Measurements from ENCODE around the gene ORC3. TPM values are rescaled to one million over a fixed set of nuclear protein-coding genes. Genes with fewer than 3 reads are reported as not detected.

Gene ORC3
- total and polyA plus RNA-seq, 10 of the 15 experiments (the other 5 are each of a cell fraction or from before 2014, with no cell fraction given) = 27.2 to 76.3 (median 54.6) TPM

- TF ChIP-seq ASH2L (IDR thresholded peaks at IDR 0.05; ENCODE audit: borderline replicate concordance, low read depth) (no peak), MEF2A (IDR thresholded peaks at IDR 0.05; ENCODE audit: insufficient read depth, low read depth, low read length) (peak; percentile 65; the same call in 1 of the 2 replicates), HCFC1 (IDR thresholded peaks at IDR 0.05; ENCODE audit: low read length) (no peak), MXI1 (IDR thresholded peaks at IDR 0.05; ENCODE audit: low read depth, low read length) (no peak), SMC3 (IDR thresholded peaks at IDR 0.05; ENCODE audit: borderline replicate concordance, low read length) (no peak), ETV6 (conservative IDR thresholded peaks at IDR 0.05 in 1 of 2, IDR thresholded peaks at IDR 0.05 in 1 of 2; ENCODE audit: borderline replicate concordance in 1 of 2, low read depth in 1 of 2) (no peak), JUNB (IDR thresholded peaks at IDR 0.05) (peak; percentile 84), NR2C1 (IDR thresholded peaks at IDR 0.05) (no peak), POLR2AphosphoS5 (IDR thresholded peaks at IDR 0.05; ENCODE audit: low read length) (no peak), MTA2 (IDR thresholded peaks at IDR 0.05; ENCODE audit: low read depth) (peak; percentile 99), ATF7 (IDR thresholded peaks at IDR 0.05; ENCODE audit: low read depth) (0 out of 2 replicates have a peak, but pooled peaks have one; percentile 25), CREB1 (IDR thresholded peaks at IDR 0.05; ENCODE audit: low read depth) (no peak)
- TF ChIP-seq, protein P1, sequence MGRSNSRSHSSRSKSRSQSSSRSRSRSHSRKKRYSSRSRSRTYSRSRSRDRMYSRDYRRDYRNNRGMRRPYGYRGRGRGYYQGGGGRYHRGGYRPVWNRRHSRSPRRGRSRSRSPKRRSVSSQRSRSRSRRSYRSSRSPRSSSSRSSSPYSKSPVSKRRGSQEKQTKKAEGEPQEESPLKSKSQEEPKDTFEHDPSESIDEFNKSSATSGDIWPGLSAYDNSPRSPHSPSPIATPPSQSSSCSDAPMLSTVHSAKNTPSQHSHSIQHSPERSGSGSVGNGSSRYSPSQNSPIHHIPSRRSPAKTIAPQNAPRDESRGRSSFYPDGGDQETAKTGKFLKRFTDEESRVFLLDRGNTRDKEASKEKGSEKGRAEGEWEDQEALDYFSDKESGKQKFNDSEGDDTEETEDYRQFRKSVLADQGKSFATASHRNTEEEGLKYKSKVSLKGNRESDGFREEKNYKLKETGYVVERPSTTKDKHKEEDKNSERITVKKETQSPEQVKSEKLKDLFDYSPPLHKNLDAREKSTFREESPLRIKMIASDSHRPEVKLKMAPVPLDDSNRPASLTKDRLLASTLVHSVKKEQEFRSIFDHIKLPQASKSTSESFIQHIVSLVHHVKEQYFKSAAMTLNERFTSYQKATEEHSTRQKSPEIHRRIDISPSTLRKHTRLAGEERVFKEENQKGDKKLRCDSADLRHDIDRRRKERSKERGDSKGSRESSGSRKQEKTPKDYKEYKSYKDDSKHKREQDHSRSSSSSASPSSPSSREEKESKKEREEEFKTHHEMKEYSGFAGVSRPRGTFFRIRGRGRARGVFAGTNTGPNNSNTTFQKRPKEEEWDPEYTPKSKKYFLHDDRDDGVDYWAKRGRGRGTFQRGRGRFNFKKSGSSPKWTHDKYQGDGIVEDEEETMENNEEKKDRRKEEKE (IDR thresholded peaks at IDR 0.05) = no peak
- TF ChIP-seq, protein P2, sequence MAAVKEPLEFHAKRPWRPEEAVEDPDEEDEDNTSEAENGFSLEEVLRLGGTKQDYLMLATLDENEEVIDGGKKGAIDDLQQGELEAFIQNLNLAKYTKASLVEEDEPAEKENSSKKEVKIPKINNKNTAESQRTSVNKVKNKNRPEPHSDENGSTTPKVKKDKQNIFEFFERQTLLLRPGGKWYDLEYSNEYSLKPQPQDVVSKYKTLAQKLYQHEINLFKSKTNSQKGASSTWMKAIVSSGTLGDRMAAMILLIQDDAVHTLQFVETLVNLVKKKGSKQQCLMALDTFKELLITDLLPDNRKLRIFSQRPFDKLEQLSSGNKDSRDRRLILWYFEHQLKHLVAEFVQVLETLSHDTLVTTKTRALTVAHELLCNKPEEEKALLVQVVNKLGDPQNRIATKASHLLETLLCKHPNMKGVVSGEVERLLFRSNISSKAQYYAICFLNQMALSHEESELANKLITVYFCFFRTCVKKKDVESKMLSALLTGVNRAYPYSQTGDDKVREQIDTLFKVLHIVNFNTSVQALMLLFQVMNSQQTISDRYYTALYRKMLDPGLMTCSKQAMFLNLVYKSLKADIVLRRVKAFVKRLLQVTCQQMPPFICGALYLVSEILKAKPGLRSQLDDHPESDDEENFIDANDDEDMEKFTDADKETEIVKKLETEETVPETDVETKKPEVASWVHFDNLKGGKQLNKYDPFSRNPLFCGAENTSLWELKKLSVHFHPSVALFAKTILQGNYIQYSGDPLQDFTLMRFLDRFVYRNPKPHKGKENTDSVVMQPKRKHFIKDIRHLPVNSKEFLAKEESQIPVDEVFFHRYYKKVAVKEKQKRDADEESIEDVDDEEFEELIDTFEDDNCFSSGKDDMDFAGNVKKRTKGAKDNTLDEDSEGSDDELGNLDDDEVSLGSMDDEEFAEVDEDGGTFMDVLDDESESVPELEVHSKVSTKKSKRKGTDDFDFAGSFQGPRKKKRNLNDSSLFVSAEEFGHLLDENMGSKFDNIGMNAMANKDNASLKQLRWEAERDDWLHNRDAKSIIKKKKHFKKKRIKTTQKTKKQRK (IDR thresholded peaks at IDR 0.05; ENCODE audit: low read depth, low read length) = no peak
- TF ChIP-seq, protein P3, sequence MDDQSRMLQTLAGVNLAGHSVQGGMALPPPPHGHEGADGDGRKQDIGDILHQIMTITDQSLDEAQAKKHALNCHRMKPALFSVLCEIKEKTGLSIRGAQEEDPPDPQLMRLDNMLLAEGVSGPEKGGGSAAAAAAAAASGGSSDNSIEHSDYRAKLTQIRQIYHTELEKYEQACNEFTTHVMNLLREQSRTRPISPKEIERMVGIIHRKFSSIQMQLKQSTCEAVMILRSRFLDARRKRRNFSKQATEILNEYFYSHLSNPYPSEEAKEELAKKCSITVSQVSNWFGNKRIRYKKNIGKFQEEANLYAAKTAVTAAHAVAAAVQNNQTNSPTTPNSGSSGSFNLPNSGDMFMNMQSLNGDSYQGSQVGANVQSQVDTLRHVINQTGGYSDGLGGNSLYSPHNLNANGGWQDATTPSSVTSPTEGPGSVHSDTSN (IDR thresholded peaks at IDR 0.05; ENCODE audit: insufficient replicate concordance, low read depth, low read length) = peak; percentile 34
- TF ChIP-seq, protein P4, sequence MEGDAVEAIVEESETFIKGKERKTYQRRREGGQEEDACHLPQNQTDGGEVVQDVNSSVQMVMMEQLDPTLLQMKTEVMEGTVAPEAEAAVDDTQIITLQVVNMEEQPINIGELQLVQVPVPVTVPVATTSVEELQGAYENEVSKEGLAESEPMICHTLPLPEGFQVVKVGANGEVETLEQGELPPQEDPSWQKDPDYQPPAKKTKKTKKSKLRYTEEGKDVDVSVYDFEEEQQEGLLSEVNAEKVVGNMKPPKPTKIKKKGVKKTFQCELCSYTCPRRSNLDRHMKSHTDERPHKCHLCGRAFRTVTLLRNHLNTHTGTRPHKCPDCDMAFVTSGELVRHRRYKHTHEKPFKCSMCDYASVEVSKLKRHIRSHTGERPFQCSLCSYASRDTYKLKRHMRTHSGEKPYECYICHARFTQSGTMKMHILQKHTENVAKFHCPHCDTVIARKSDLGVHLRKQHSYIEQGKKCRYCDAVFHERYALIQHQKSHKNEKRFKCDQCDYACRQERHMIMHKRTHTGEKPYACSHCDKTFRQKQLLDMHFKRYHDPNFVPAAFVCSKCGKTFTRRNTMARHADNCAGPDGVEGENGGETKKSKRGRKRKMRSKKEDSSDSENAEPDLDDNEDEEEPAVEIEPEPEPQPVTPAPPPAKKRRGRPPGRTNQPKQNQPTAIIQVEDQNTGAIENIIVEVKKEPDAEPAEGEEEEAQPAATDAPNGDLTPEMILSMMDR (IDR thresholded peaks at IDR 0.05 in 2 of 3, conservative IDR thresholded peaks at IDR 0.05 in 1 of 3; ENCODE audit: control insufficient read depth in 2 of 3, extremely low read depth in 1 of 3, insufficient read depth in 1 of 3, low read depth in 3 of 3, low read length in 3 of 3) = no peak
- TF ChIP-seq, protein P5, sequence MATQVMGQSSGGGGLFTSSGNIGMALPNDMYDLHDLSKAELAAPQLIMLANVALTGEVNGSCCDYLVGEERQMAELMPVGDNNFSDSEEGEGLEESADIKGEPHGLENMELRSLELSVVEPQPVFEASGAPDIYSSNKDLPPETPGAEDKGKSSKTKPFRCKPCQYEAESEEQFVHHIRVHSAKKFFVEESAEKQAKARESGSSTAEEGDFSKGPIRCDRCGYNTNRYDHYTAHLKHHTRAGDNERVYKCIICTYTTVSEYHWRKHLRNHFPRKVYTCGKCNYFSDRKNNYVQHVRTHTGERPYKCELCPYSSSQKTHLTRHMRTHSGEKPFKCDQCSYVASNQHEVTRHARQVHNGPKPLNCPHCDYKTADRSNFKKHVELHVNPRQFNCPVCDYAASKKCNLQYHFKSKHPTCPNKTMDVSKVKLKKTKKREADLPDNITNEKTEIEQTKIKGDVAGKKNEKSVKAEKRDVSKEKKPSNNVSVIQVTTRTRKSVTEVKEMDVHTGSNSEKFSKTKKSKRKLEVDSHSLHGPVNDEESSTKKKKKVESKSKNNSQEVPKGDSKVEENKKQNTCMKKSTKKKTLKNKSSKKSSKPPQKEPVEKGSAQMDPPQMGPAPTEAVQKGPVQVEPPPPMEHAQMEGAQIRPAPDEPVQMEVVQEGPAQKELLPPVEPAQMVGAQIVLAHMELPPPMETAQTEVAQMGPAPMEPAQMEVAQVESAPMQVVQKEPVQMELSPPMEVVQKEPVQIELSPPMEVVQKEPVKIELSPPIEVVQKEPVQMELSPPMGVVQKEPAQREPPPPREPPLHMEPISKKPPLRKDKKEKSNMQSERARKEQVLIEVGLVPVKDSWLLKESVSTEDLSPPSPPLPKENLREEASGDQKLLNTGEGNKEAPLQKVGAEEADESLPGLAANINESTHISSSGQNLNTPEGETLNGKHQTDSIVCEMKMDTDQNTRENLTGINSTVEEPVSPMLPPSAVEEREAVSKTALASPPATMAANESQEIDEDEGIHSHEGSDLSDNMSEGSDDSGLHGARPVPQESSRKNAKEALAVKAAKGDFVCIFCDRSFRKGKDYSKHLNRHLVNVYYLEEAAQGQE (IDR thresholded peaks at IDR 0.05; ENCODE audit: low read depth, low read length) = no peak
Measured at GRCh38 chr6:87682310-87682709, 92.4 kb downstream of the ORC3 start (continued).
